Sigmoid colon (tissue), 7 donors: Measurements from ENCODE around the gene ASIP. TPM values are rescaled to one million over a fixed set of nuclear protein-coding genes. Genes with fewer than 3 reads are reported as not detected.
"Not testable (repeated sequence)": the region's sequence is repeated elsewhere in the genome, so short reads cannot be mapped to it uniquely, and the experiment has no call there.

Experiments used
- DNase-seq: peaks from one replicate; pipeline ENCODE4 v3.0.0-alpha.2; 2019
- H3K27ac ChIP-seq, 4 donors: fragments of 200-600 bp; sonication (generic); one replicate each; pipeline ENCODE4 v1.5.1; 2016 to 2019; ENCODE audit warnings: mild to moderate bottlenecking in 1 of 4
- H3K27me3 ChIP-seq, 3 donors: fragments of 200-600 bp; sonication (generic); one replicate each; pipeline ENCODE4 v1.5.1; 2019; ENCODE audit warnings: mild to moderate bottlenecking in 1 of 3
- H3K36me3 ChIP-seq, 4 donors: fragments of 200-600 bp; sonication (generic); one replicate each; pipeline ENCODE4 v1.5.1; 2016 to 2019
- H3K4me1 ChIP-seq, 4 donors: fragments of 200-600 bp; sonication (generic); one replicate each; pipeline ENCODE4 v1.5.1; 2017 to 2019
- H3K4me3 ChIP-seq, 4 donors: fragments of 200-600 bp; sonication (generic); one replicate each; pipeline ENCODE4 v1.5.1; 2017 to 2019; ENCODE audit warnings: mild to moderate bottlenecking in 2 of 4, moderate library complexity in 1 of 4
- H3K9me3 ChIP-seq, 4 donors: fragments of 200-600 bp in 3 of 4; sonication (generic) in 3 of 4; one replicate each; pipeline versions ENCODE4 v1.5.1 to v1.6.1; 2013 to 2019
- CTCF ChIP-seq, 4 experiments: fragments of 450-650 bp in 3 of 4; fragments of 200-600 bp in 1 of 4; IDR thresholded peaks; one replicate each; pipeline ENCODE4 v1.5.1; 2016 to 2019; ENCODE audit warnings: antibody characterized with exemption in 4 of 4, mild to moderate bottlenecking in 3 of 4, moderate library complexity in 2 of 4
- EP300 ChIP-seq, 4 donors: sonication (generic); formaldehyde crosslinking; IDR thresholded peaks; one replicate each; pipeline ENCODE4 v1.6.1; 2017; ENCODE audit warnings: antibody characterized with exemption in 4 of 4
- POLR2A ChIP-seq, 2 donors: fragments of 450-650 bp; IDR thresholded peaks; one replicate each; pipeline ENCODE4 v1.6.1; 2016; ENCODE audit warnings: antibody characterized with exemption in 2 of 2, mild to moderate bottlenecking in 2 of 2, moderate library complexity in 2 of 2
- POLR2AphosphoS5 ChIP-seq, 4 donors: sonication (generic); formaldehyde crosslinking; IDR thresholded peaks; one replicate each; pipeline ENCODE4 v1.6.1; 2017; ENCODE audit warnings: antibody characterized with exemption in 4 of 4
- WGBS, 2 donors: extraction: QIAGEN DNeasy Blood & Tissue Kit; methylation state at CpG; one replicate each; pipeline ENCODE4 v1.1.7; 2013; 5-methylcytosine and 5-hydroxymethylcytosine counted together
- intact Hi-C: fragments of 100-400 bp; cut with DNase I; formaldehyde crosslinking; loops from one replicate; pipeline ENCODE4 v1.15.1; 2023
- polyA plus RNA-seq, 3 donors: library from polyadenylated mRNA; stranded (reverse); fragments of 200-250 nt; gene quantifications; one replicate each; pipeline ENCODE4 v1.2.3, GENCODE V29; 2013
- total RNA-seq, 4 donors: library from RNA; depleted of rRNA; stranded (reverse); fragments of >200 nt; gene quantifications; one replicate each; pipeline ENCODE4 v1.1.0, GENCODE V29; 2016
- donor health status: healthy with polysubstance abuse.
- donor health status: Bipolar disorder and iron deficiency.
- donor health status: healthy.

Gene ASIP
- total and polyA plus RNA-seq, 7 donors: 0.38 to 0.99 TPM; not detected in 5

GRCh38 chr20:34243377-34243776, 2.2 kb downstream of the ASIP start:
- Histone ChIP-seq H3K4me1 (no peaks in the 10 kb centered on the region), H3K36me3 (no peaks in the 10 kb centered on the region), H3K27me3 (no peaks in the 10 kb centered on the region), H3K4me3 (no peak overlapping the region), H3K27ac (no peak overlapping the region), H3K9me3 (no peaks in the 10 kb centered on the region)
- no peak for DNase-seq
- no peak for TF ChIP-seq POLR2A (IDR thresholded peaks at IDR 0.05)
- no peak for TF ChIP-seq CTCF (IDR thresholded peaks at IDR 0.05)
- TF ChIP-seq EP300 (IDR thresholded peaks at IDR 0.05): no peak
- no peak for TF ChIP-seq POLR2AphosphoS5 (IDR thresholded peaks at IDR 0.05)
- intact Hi-C loops: no loop called here
- 94 to 95% methylated on average over 3 of the region's 3 CpGs for WGBS, 2 donors

GRCh38 chr20:34246126-34246626, 5.0 kb downstream of the ASIP start:
- 82 to 89% methylated on average over 2 of the region's 2 CpGs for WGBS, 2 donors
- intact Hi-C loops: no loop called here
- DNase-seq: no peak

DNA sequence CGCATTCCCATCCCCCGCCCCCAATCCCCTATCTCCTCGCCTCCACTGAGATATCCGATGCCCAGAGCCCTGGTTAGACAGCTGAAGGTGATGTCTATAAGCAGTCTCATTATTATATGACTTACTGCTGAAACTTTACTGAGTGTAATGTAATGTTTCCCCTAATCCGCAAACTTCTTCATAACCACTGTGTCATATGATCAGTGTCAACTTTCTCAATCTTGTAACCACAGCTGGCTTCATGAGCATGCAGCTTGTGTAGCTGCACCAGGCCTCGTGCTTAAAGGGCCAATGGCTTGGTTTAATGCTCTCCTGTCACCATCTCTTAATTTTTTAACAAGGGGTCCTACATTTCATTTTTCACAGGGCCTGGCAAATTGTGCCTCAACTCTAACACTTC, 8.1 kb downstream of the ASIP start:
- Histone ChIP-seq H3K4me1 (no peaks in the 10 kb centered on the region), H3K27me3 (no peaks in the 10 kb centered on the region), H3K4me3 (no peak overlapping the region), H3K27ac (no peak overlapping the region), H3K9me3 (no peaks in the 10 kb centered on the region), H3K36me3 (no peaks in the 10 kb centered on the region)
- no peak for DNase-seq
- intact Hi-C loops: no loop called here
- TF ChIP-seq CTCF (IDR thresholded peaks at IDR 0.05) (no peak), POLR2A (IDR thresholded peaks at IDR 0.05) (no peak), EP300 (IDR thresholded peaks at IDR 0.05) (no peak), POLR2AphosphoS5 (IDR thresholded peaks at IDR 0.05) (no peak)
- 62 to 81% methylated on average over 6 of the region's 6 CpGs for WGBS, 2 donors

More at GRCh38 chr20:34246126-34246626, 5.0 kb downstream of the ASIP start:
- Histone ChIP-seq H3K4me3 (no peak overlapping the region), H3K27me3 (no peaks in the 10 kb centered on the region), H3K4me1 (no peaks in the 10 kb centered on the region), H3K27ac (no peak overlapping the region), H3K9me3 (no peaks in the 10 kb centered on the region), H3K36me3 (no peaks in the 10 kb centered on the region)
- TF ChIP-seq POLR2A (IDR thresholded peaks at IDR 0.05) (no peak), EP300 (IDR thresholded peaks at IDR 0.05) (no peak), POLR2AphosphoS5 (IDR thresholded peaks at IDR 0.05) (no peak), CTCF (IDR thresholded peaks at IDR 0.05) (no peak)

- no peaks in the 10 kb centered on the region for H3K4me1 ChIP-seq
- no peak overlapping the region for H3K27ac ChIP-seq
- intact Hi-C loops: no loop called here
- no peak overlapping the region for H3K4me3 ChIP-seq
- no peaks in the 10 kb centered on the region for H3K27me3 ChIP-seq
- no peaks in the 10 kb centered on the region for H3K36me3 ChIP-seq
- no peak for DNase-seq
- H3K9me3 ChIP-seq: no peaks in the 10 kb centered on the region
- TF ChIP-seq POLR2AphosphoS5 (IDR thresholded peaks at IDR 0.05) (no peak), POLR2A (IDR thresholded peaks at IDR 0.05) (no peak), EP300 (IDR thresholded peaks at IDR 0.05) (no peak), CTCF (IDR thresholded peaks at IDR 0.05) (no peak)
Measured at GRCh38 chr20:34250005-34250404, 8.8 kb downstream of the ASIP start.

GRCh38 chr20:34251619-34252018, 10.4 kb downstream of the ASIP start:
- H3K4me1 ChIP-seq: no peaks in the 10 kb centered on the region
- DNase-seq: no peak
- H3K27me3 ChIP-seq: no peaks in the 10 kb centered on the region
- intact Hi-C loops: no loop called here
- no peaks in the 10 kb centered on the region for H3K36me3 ChIP-seq
- WGBS, 2 donors: 88 to 97% methylated on average over 2 of the region's 2 CpGs
- H3K9me3 ChIP-seq: no peaks in the 10 kb centered on the region
- no peak for TF ChIP-seq EP300 (IDR thresholded peaks at IDR 0.05)
- no peak for TF ChIP-seq POLR2A (IDR thresholded peaks at IDR 0.05)
- TF ChIP-seq CTCF (IDR thresholded peaks at IDR 0.05): no peak
- no peak for TF ChIP-seq POLR2AphosphoS5 (IDR thresholded peaks at IDR 0.05)
- H3K27ac ChIP-seq: no peak overlapping the region
- no peak overlapping the region for H3K4me3 ChIP-seq

GRCh38 chr20:34252431-34253086, 11.3 kb downstream of the ASIP start:
- DNase-seq, H3K4me3 ChIP-seq, intact Hi-C loops, H3K27me3 ChIP-seq, H3K36me3 ChIP-seq, H3K27ac ChIP-seq, H3K4me1 ChIP-seq, H3K9me3 ChIP-seq: not testable (repeated sequence)
- 76 to 87% methylated on average over 7 of the region's 7 CpGs for WGBS, 2 donors
